Measurements from ENCODE around the gene NMT1. TPM values are rescaled to one million over a fixed set of nuclear protein-coding genes. Genes with fewer than 3 reads are reported as not detected.

NMT1 gene
- total RNA-seq, 2 donors from 2014 or later = 39.4 to 68.5 TPM

Small RNA genes lying within 50 kb of the gene (microRNA-seq; reads per million reads assigned to microRNA genes)
- gene MIR6784 = 0.25 reads per million

Small RNA genes lying within 50 kb of the gene (small RNA-seq; reads per million reads assigned to genes)
- gene MIR6784 (0 reads per million in 2 donors), gene RF00019 (0 reads per million in 2 donors)

Other genes starting within 250 kb of the NMT1 start
- 10 to 100 TPM in 1 of 2 donors, 1 to 10 TPM in 1; 5.3 to 18.3 TPM for gene GJC1, start 231.0 kb upstream of the NMT1 start, total RNA-seq
- gene HIGD1B, start 213.4 kb upstream of the NMT1 start, total RNA-seq = not detected
- 10 to 100 TPM; 56.0 to 88.0 TPM for gene EFTUD2, start 161.9 kb upstream of the NMT1 start, total RNA-seq
- gene GFAP, start 145.8 kb upstream of the NMT1 start, total RNA-seq = under 1 TPM in 1 of 2 donors, not detected in 1; 0.62 TPM
- gene KIF18B, start 113.5 kb upstream of the NMT1 start, total RNA-seq = 1 to 10 TPM; 1.8 to 2.5 TPM
- 1 to 10 TPM in 1 of 2 donors, under 1 TPM in 1; 0.87 to 1.1 TPM for gene C1QL1, start 93.0 kb upstream of the NMT1 start, total RNA-seq
- 100 to 1,000 TPM in 1 of 2 donors, 10 to 100 TPM in 1; 91.1 to 111 TPM for gene DCAKD, start 9.7 kb upstream of the NMT1 start, total RNA-seq
- 100 to 1,000 TPM in 1 of 2 donors, 10 to 100 TPM in 1; 34.7 to 154 TPM for gene PLCD3, start 71.2 kb downstream of the NMT1 start, total RNA-seq
- 10 to 100 TPM; 18.8 to 23.3 TPM for gene ACBD4, start 74.4 kb downstream of the NMT1 start, total RNA-seq
- gene HEXIM1, start 87.2 kb downstream of the NMT1 start, total RNA-seq = 10 to 100 TPM; 34.5 to 67.1 TPM
- gene HEXIM2, start 100.6 kb downstream of the NMT1 start, total RNA-seq = 10 to 100 TPM in 1 of 2 donors, 1 to 10 TPM in 1; 7.1 to 27.0 TPM
- 10 to 100 TPM in 1 of 2 donors, 1 to 10 TPM in 1; 3.6 to 12.2 TPM for gene FMNL1, start 160.6 kb downstream of the NMT1 start, total RNA-seq
- gene SPATA32, start 200.8 kb downstream of the NMT1 start, total RNA-seq = 1 to 10 TPM in 1 of 2 donors, not detected in 1; 3.2 TPM

All from prostate gland (tissue), 2 donors.